Measurements from ENCODE around the gene CXCL9.
"Not testable (repeated sequence)": the region's sequence is repeated elsewhere in the genome, so short reads cannot be mapped to it uniquely, and the experiment has no call there.

Gene CXCL9

DNA sequence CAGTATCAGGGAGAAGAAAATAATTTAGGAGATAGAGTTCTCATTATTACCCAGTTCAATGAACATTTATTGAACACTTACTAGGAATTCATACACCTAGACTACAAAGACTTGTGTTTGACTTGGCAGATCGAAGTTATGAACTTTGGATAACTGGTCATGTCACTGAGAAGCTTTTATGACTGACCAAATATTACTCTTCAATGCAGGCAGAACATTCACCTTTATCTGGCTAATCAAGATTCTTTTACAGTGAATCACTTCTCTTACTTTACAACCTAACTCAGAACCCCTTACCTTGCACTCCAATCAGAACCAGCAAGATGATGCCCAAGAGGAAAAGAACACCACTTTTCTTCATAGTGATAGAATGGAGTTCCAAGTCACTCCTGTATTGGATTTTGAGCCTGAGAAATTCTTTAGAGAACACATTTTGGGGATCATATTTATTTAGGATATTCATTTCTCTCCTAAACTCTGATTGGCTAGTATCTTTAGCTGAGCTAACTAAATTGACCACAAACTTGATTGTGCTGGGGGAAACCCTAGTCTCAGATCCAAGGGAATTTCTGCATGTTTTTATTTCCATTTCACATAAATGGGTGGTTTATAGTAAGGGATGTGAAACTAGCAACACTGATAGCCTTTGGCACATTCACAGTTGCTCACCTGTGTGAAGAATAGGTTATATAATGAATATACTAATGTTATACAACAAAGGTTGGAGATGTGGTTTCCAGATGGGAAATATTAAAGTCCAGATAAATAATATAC is at the start of gene CXCL9:
Gene CXCL9 (minus strand): TSS at position 421 of the 774 bp plus-strand sequence. CDS start 60 bp downstream, at position 361.
- DNase-seq (ENCODE audit: low read depth in 2 of 2): no peak

DNA sequence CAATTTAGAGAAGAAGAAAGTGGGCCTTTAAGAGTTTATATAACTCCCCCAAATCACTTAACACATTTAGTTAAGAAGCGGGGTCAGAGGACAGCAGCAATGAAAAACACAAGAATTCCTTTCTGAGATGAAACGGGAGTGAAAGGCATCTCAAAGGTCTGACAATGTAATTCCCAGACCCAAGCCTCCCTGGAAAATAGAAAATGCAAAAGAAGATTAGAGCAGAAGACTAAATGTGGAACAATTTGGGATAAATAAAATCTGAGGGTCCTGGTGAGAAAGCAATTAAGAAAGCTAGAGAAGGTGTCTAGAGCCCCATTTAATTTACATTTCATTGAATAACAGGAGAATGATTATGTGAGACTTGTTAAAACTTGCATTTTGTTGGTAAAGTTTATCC is 48.1 kb upstream of the CXCL9 start:
- no peak for DNase-seq (ENCODE audit: low read depth in 2 of 2)

DNA sequence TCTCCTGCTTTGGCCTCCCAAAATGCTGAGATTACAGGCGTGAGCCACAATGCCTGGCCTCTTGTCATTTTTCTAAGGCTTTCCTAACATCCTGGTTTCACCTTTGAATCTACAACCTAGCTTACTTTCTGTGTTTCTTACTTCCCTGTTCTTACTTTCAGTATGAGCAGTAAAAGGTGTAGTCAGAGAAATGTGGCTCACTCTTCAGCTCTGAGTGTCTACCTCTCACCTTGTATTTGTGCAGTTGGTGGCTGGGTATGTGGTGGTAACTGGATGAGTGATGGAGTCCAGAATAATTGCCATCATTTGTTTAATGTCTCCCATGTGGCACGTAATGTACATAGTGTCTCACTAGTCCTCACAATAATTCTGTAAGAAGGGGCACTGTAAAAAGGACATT is 47.7 kb upstream of the CXCL9 start:
- no peak for DNase-seq (ENCODE audit: low read depth in 2 of 2)

DNA sequence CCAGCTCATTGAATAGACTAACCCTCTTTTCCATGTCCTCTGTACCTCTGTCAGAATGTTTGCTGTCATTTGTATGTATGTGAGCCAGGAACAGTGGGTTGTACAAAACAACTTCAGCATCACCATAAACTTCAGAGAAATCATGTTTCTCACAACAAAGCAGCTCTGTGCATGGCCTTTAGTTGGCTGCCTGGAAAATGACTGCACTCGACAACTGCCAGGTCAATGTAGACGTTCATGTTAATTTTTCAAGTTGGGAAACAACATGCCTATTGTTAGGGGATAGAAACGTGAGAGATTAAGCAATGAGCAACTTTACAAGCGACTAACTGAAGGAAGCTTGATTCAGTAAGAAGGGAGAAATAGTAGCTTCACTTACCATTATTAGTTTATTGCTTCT is 46.4 kb upstream of the CXCL9 start:
- DNase-seq (ENCODE audit: low read depth in 2 of 2): no peak

- not testable (repeated sequence) for DNase-seq (ENCODE audit: low read depth in 2 of 2)
Measured at GRCh38 chr4:76050560-76051050, 43.3 kb upstream of the CXCL9 start.

DNA sequence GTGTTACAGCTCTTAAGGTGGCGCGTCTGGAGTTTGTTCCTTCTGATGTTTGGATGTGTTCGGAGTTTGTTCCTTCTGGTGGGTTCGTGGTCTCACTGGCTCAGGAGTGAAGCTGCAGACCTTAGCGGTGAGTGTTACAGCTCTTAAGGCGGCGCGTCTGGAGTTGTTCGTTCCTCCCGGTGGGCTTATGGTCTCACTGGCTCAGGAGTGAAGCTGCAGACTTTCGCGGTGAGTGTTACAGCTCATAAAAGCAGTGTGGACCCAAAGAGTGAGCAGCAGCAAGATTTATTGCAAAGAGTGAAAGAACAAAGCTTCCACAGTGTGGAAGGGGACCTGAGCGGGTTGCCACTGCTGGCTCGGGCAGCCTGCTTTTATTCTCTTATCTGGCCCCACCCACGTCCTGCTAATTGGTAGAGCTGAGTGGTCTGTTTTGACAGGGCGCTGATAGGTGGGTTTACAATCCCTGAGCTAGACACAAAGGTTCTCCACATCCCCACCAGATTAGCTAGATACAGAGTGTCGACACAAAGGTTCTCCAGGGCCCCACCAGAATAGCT is 42.6 kb upstream of the CXCL9 start:
- not testable (repeated sequence) for DNase-seq (ENCODE audit: low read depth in 2 of 2)

GRCh38 chr4:76044686-76045085 is 37.4 kb upstream of the CXCL9 start:
- not testable (repeated sequence) for DNase-seq (ENCODE audit: low read depth in 2 of 2)

DNA sequence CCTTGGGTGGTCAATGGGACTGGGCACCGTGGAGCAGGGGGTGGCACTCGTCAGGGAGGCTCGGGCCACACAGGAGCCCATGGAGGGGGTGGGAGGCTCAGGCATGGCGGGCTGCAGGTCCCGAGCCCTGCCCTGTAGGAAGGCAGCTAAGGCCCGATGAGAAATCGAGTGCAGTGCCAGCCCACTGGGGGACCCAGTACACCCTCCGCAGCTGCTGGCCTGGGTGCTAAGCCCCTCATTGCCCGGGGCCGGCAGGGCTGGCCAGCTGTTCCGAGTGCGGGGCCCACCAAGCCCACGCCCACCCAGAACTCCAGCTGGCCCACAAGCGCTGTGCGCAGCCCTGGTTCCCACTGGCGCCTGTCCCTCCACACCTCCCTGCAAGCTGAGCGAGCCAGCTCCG is 36.0 kb upstream of the CXCL9 start:
- not testable (repeated sequence) for DNase-seq (ENCODE audit: low read depth in 2 of 2)

GRCh38 chr4:76042241-76042998 is 35.1 kb upstream of the CXCL9 start:
- not testable (repeated sequence) for DNase-seq (ENCODE audit: low read depth in 2 of 2)

DNA sequence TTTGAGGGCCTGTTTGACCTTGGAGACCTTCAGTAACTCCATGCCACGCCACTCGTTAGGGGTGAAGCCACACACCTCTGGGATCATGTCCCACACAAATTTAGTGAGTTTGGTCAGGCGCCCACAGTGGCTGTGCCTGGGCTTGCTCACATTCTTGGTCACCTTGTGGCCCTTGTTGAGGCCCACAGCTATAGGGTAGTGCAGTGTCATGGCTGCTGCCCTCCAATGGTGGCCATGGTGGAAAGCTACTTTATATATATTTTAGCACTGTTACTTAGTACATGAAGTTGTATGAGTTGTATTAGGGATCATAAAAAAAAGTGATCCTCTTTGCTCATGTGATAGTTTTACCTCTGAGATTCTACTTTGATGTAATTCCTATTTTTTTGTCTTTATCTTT is 29.5 kb upstream of the CXCL9 start:
- no peak for DNase-seq (ENCODE audit: low read depth in 2 of 2)

GRCh38 chr4:76035799-76036380 is 28.6 kb upstream of the CXCL9 start, which contains the start of gene CXCL11:
TSS of gene CXCL11 (minus strand) at chr4:76036070. CDS start at chr4:76035987, 83 bp downstream.
- DNase-seq (ENCODE audit: low read depth in 2 of 2): no peak

DNA sequence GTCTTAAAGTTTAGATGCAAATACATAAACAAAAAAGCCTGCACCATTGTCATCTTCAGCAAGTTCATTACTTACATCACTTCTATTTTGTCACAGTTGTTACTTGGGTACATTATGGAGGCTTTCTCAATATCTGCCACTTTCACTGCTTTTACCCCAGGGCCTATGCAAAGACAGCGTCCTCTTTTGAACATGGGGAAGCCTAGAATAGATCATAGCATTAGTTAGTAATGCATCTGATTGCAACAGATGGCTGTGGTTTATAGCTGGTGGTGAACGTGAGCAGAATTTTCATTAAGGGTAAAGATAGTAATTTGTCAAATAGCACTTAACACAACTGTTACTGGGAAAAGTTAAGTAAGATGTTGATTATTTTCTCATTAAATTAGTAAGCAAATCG is 27.8 kb upstream of the CXCL9 start:
- DNase-seq (ENCODE audit: low read depth in 2 of 2): no peak

DNA sequence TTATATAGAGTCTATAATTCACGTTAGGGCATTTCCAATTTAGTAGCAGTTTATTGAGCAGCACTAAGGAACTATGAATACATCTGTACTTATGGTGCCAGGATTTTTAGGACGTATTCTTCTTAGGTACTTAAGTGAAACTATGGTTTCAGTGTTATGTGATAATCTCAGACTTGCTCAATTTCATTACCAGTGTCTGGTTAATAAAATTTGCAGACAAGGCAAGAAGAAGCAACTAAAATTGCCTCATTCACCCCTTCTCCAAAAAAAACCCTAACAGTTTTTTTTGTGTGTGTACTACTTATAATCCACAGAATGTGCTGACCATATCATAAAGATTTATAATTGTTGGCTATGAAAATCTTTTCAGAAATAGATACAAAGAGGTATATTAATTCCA is 22.0 kb upstream of the CXCL9 start:
- no peak for DNase-seq (ENCODE audit: low read depth in 2 of 2)

DNA sequence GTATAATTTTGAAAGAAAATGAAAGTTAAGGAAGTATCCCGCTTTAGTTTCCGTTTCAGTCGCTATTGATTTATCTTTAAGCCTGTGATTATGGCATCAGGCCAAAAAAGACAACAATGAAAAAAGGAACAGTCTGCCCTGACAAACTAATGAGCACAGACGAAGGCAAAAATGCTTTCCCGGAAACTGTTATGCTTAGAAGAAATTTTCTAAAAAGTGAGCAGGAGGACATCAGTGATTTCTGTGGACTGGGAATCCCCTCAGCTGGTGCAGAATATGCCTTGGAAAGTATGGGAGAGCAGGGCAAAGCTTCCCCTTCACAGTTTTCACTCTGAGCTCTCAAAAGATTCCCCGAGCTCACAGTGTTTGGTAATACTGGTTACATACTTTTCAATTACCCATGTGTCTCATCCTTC is 21.0 kb upstream of the CXCL9 start:
- no peak for DNase-seq (ENCODE audit: low read depth in 2 of 2)

- DNase-seq (ENCODE audit: low read depth in 2 of 2): no peak
Measured at GRCh38 chr4:76024065-76024464, 16.8 kb upstream of the CXCL9 start.

DNA sequence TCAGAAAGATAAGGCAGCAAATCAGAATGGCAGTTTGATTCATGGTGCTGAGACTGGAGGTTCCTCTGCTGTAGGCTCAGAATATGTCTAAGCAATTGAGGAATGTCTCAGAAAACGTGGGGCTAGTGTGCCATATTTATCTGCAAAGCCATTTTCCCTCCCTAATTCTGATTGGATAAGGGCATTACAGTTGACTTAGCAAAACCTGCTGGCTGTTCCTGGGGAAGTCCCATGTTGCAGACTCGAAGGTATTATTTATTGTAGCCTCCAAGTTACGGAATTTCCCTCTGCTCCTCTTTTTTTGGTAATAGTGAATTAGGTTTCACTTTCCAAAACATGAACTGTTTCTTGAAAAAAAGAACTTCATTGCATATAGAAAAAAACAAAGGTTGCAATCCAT is 16.1 kb upstream of the CXCL9 start, which contains the start of gene CXCL10:
Gene CXCL10 (minus strand): TSS at position 109 of the 400 bp plus-strand sequence. CDS start 66 bp downstream, at position 43.
- DNase-seq (ENCODE audit: low read depth in 2 of 2): no peak

DNA sequence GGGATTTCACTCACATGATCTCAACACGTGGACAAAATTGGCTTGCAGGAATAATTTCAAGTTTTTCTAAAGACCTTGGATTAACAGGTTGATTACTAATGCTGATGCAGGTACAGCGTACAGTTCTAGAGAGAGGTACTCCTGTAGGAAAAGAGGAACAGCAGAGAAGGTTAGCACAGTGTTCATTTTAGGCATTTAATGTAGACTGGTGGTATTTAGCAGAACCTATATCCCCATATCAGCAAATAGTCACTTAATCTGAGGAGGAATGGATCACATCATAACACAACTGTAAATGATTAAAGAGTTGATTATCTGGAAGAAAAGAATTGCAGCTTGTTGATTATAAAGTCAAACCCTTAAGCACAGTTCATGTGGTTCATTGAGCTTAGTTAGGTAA is 15.4 kb upstream of the CXCL9 start:
- no peak for DNase-seq (ENCODE audit: low read depth in 2 of 2)

DNA sequence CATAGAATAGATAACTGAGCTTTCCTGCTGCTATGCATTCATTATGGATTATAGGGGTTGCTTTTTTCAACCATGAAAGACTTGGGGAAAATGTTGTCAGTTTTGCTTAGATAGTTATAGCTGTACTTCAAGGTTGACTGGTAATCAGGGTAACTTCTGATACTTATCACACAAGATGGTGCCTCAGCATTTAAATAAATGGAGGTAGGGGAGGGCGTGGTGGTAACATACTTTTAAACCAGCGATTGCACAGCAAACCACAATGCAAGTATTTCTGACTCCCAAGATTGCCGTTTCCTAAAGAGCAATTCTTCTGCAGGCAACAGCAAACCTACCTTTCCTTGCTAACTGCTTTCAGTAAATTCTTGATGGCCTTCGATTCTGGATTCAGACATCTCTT is 14.7 kb upstream of the CXCL9 start:
- DNase-seq (ENCODE audit: low read depth in 2 of 2): no peak

GRCh38 chr4:76017056-76017686 is 9.9 kb upstream of the CXCL9 start:
- DNase-seq (ENCODE audit: low read depth in 2 of 2): no peak

GRCh38 chr4:76016393-76016792 is 9.1 kb upstream of the CXCL9 start:
- DNase-seq (ENCODE audit: low read depth in 2 of 2): no peak

DNA sequence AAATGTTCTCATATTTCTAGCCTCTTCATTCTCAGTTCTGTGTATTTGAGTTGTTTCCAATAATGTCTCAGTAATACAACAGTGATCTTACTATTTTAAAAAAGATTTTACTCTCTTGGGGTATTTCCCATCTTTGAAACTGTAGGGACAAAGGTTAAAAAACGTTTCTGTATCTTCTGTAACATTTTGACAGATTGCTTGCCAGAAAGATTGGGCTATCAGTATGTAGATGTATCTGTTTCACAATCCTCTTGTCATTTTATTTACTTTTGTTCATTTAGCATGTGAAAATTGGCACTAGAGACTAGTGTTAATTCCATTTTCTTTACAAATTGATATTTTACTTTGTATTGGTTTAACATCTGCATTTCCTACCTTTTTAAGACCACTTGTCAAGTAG is 6.2 kb upstream of the CXCL9 start:
- no peak for DNase-seq (ENCODE audit: low read depth in 2 of 2)

GRCh38 chr4:76012388-76012801 is 5.1 kb upstream of the CXCL9 start:
- no peak for DNase-seq (ENCODE audit: low read depth in 2 of 2)
